ENCODE results near the gene KLHL24. TPM values are rescaled to one million over a fixed set of nuclear protein-coding genes. Genes with fewer than 3 reads are reported as not detected.

KLHL24 gene
- total RNA-seq, 2 experiments from 2014 or later: 6.7 to 8.0 TPM

Other genes starting within 250 kb of the KLHL24 start
- gene MCF2L2, start 207.0 kb upstream of the KLHL24 start, total RNA-seq: 1 to 10 TPM; 1.9 to 2.2 TPM
- 10 to 100 TPM; 26.6 to 26.8 TPM for gene KLHL6, start 79.9 kb upstream of the KLHL24 start, total RNA-seq
- gene YEATS2, start 62.2 kb downstream of the KLHL24 start, total RNA-seq: 10 to 100 TPM; 40.1 to 45.1 TPM
- 1 to 10 TPM; 5.3 to 6.5 TPM for gene MAP6D1, start 190.0 kb downstream of the KLHL24 start, total RNA-seq
- gene PARL, start 249.3 kb downstream of the KLHL24 start, total RNA-seq: 100 to 1,000 TPM; 107 to 108 TPM